IPS-18a (cell line): ENCODE measurements around the gene SEC22C.
"Not testable (repeated sequence)": the region's sequence is repeated elsewhere in the genome, so short reads cannot be mapped to it uniquely, and the experiment has no call there.

Experiments used
- H3K27ac ChIP-seq: one replicate; pipeline ENCODE4 v1.5.1; 2013; ENCODE audit warnings: low read length
- H3K27me3 ChIP-seq: one replicate; pipeline ENCODE4 v1.6.1; 2013; ENCODE audit warnings: mild to moderate bottlenecking, low read length; ENCODE audit not compliant: control insufficient read depth, insufficient read depth
- H3K36me3 ChIP-seq: one replicate; pipeline ENCODE4 v1.6.1; 2013; ENCODE audit warnings: low read depth, low read length; ENCODE audit not compliant: control insufficient read depth
- H3K4me1 ChIP-seq: one replicate; pipeline ENCODE4 v1.6.1; 2013; ENCODE audit warnings: low read depth, low read length; ENCODE audit not compliant: control insufficient read depth
- H3K4me3 ChIP-seq: one replicate; pipeline ENCODE4 v1.5.1; 2013; ENCODE audit warnings: low read length
- H3K9ac ChIP-seq: one replicate; pipeline ENCODE4 v1.6.1; 2013; ENCODE audit warnings: mild to moderate bottlenecking, low read length, moderate library complexity
- H3K9me3 ChIP-seq: one replicate; pipeline ENCODE4 v1.6.1; 2013; ENCODE audit warnings: low read depth, low read length; ENCODE audit not compliant: control insufficient read depth

Gene SEC22C

DNA sequence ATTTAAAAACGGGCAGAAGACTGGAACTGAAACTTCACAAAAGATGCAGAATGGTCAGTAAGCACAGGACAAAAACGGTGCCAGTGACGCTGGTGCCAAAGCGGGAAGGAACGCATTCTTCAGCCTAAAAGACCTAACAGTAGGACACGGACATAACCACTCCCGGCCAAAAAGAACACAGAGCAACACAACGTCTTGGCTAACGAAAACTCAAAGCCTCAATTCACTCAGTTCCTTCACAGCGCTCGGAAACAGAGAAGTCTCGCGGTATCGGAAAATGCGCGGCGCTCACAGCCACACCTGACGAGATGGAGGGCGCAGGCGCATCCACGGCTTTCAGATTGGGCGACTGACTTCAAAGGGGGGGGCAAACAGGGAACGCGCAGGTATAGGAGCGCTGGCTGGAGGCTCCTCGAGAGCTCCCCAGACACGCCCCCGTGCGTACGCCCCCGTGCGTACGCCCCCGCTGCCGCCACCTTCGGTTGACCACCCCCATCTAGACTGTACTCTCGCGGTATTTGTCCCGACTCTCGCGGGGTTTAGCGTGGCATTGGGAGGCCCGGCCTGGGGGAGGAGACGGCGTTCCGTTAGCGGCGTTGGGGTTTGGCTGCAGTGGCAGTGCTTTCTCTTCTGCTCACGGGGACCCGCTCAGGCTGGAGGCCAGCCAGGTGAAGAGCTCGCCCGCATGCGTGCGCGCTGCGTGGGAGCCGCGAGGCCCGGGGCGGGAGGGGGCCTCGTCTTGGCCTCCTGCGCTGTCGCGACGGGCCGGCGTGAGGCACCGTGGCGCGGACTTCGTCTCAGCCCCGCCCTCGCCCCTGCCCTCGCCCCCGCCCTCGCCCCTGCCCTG, 18.6 kb upstream of the SEC22C start, which contains the start of gene NKTR:
TSS of gene NKTR (plus strand) at position 576 of the 847 bp plus-strand sequence. CDS start 321 bp downstream, outside the sequence.
- Histone ChIP-seq H3K36me3 (peaks cover 8% of the 10 kb centered on the region), H3K4me1 (peaks cover 4% of the 10 kb centered on the region), H3K27me3 (no peaks in the 10 kb centered on the region), H3K9ac (peak within 1 kb of the TSS; percentile 93), H3K27ac (peak within 1 kb of the TSS; percentile 86), H3K4me3 (peak within 1 kb of the TSS; percentile 90), H3K9me3 (no peaks in the 10 kb centered on the region)

DNA sequence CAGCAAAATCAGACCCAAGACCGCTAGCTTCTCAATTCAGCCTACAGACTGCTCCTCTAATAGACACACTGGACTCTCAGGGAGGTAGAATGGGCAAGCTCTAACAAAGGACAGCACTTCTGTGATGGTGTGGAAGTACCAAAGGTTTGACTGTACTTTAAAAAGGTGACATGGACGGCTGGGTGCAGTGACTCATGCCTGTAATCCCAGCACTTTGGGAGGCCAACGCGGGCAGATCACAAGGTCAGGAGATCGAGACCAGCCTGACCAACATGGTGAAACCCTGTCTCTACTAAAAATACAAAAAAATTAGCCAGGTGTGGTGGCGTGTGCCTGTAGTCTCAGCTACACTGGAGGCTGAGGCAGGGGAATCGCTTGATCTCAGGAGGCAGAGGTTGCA, 15.3 kb upstream of the SEC22C start:
- not testable (repeated sequence) for H3K9me3 ChIP-seq, H3K27ac ChIP-seq, H3K9ac ChIP-seq, H3K27me3 ChIP-seq, H3K4me3 ChIP-seq
- peaks cover 21% of the 10 kb centered on the region for H3K36me3 ChIP-seq
- peaks cover 19% of the 10 kb centered on the region for H3K4me1 ChIP-seq

- no peaks in the 10 kb centered on the region for H3K9me3 ChIP-seq
- H3K4me3 ChIP-seq = no peak overlapping the region
- no peak overlapping the region for H3K9ac ChIP-seq
- H3K27ac ChIP-seq = no peak overlapping the region
- no peaks in the 10 kb centered on the region for H3K27me3 ChIP-seq
- H3K4me1 ChIP-seq = peaks cover 19% of the 10 kb centered on the region
- peaks cover 21% of the 10 kb centered on the region for H3K36me3 ChIP-seq
These were observed 13.9 kb upstream of the SEC22C start for GRCh38 chr3:42595682-42596081.

DNA sequence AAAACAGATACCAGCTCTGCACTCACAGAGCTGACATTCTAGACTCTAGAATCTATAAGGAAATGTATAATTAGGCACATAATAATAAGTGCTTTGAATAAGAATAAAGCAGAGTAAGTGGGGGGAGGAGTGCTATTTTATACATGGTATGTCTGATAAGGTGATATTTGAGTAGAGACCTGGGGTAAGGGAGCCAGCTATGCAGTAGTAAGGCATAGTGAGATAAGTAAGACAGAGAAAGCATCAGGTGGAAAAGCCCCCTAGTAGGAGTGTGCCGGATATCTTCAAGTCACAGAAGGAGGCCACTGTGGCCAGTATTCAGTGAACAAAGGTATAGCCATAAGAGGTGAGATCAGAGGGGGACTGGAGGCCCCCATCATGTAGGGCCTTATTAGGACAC, 11.9 kb upstream of the SEC22C start:
- Histone ChIP-seq H3K4me1 (peaks cover 20% of the 10 kb centered on the region), H3K27me3 (no peaks in the 10 kb centered on the region), H3K4me3 (peak overlapping the region; percentile 31), H3K9ac (no peak overlapping the region), H3K36me3 (peaks cover 21% of the 10 kb centered on the region), H3K9me3 (no peaks in the 10 kb centered on the region), H3K27ac (no peak overlapping the region)

DNA sequence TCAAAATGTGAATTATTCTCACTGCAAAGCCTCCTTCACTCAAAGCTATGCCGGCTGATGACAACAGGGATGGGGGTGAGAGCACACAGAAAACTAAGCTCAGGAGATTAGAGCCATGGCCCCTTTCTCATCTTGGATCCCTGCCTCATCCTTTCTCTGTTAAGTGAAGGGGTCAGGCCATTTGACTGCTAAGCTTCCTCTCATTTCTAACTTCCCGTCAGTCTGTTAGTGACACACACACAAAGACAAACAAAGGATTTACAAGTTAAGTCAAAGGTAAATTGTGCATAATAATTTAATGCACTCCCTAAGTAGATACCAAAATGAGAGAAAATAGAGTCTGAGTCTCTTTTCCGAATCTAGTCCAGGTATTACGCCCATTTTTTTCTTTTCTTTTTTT, 10.0 kb upstream of the SEC22C start:
- peak overlapping the region; percentile 86 for H3K9ac ChIP-seq
- peaks cover 21% of the 10 kb centered on the region for H3K36me3 ChIP-seq
- H3K4me1 ChIP-seq = peaks cover 20% of the 10 kb centered on the region
- H3K4me3 ChIP-seq = peak overlapping the region; percentile 77
- no peak overlapping the region for H3K27ac ChIP-seq
- H3K27me3 ChIP-seq = no peaks in the 10 kb centered on the region
- no peaks in the 10 kb centered on the region for H3K9me3 ChIP-seq

- no peak overlapping the region for H3K27ac ChIP-seq
- H3K9ac ChIP-seq = peak overlapping the region; percentile 86
- peaks cover 21% of the 10 kb centered on the region for H3K36me3 ChIP-seq
- H3K4me3 ChIP-seq = peak overlapping the region; percentile 77
- H3K9me3 ChIP-seq = no peaks in the 10 kb centered on the region
- H3K4me1 ChIP-seq = peaks cover 20% of the 10 kb centered on the region
- no peaks in the 10 kb centered on the region for H3K27me3 ChIP-seq
These were observed 9.4 kb upstream of the SEC22C start for GRCh38 chr3:42590989-42591756.

- H3K36me3 ChIP-seq = peaks cover 14% of the 10 kb centered on the region
- H3K9ac ChIP-seq = peak overlapping the region; percentile 18
- no peaks in the 10 kb centered on the region for H3K27me3 ChIP-seq
- H3K9me3 ChIP-seq = no peaks in the 10 kb centered on the region
- H3K27ac ChIP-seq = no peak overlapping the region
- peaks cover 17% of the 10 kb centered on the region for H3K4me1 ChIP-seq
- peak overlapping the region; percentile 77 for H3K4me3 ChIP-seq
These were observed 7.8 kb upstream of the SEC22C start for GRCh38 chr3:42589382-42590109.

GRCh38 chr3:42588625-42589024, 6.9 kb upstream of the SEC22C start:
- Histone ChIP-seq H3K4me1 (peaks cover 10% of the 10 kb centered on the region), H3K9me3 (no peaks in the 10 kb centered on the region), H3K27me3 (no peaks in the 10 kb centered on the region), H3K27ac (no peak overlapping the region), H3K4me3 (no peak overlapping the region), H3K9ac (no peak overlapping the region), H3K36me3 (peaks cover 5% of the 10 kb centered on the region)

DNA sequence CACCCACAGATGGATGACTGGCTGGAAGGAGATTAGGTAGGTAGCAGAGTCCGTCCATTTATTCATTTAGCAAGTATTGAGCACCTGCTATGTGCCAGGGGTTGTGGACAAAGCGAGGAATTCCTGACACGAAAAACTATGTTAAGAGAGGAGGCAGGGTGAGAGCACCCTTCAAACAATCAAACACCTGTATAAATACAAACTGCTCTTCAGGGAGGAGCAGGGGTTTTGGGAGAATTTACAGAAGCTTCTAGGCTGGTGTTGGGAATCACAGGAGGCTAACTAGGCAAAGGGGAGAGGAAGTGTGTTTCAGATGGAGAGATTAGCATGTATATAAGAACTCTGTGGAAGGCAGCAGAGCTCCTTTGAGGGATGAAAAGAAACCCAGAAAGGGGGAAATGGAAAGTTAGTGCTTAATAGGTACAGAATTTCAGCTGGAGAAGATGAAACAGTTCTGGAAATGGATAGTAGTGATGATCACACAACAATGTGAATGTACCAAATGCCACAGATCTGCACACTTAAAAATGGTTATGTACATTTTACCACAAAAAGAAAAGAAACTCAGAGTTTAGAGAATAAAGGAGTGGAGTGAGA, 805 bp upstream of the SEC22C start:
- Histone ChIP-seq H3K4me3 (peak overlapping the region; percentile 95), H3K27me3 (no peaks in the 10 kb centered on the region), H3K9me3 (no peaks in the 10 kb centered on the region), H3K36me3 (peaks cover 5% of the 10 kb centered on the region), H3K4me1 (peaks cover 22% of the 10 kb centered on the region), H3K9ac (peak overlapping the region; percentile 88), H3K27ac (peak overlapping the region; percentile 29)

DNA sequence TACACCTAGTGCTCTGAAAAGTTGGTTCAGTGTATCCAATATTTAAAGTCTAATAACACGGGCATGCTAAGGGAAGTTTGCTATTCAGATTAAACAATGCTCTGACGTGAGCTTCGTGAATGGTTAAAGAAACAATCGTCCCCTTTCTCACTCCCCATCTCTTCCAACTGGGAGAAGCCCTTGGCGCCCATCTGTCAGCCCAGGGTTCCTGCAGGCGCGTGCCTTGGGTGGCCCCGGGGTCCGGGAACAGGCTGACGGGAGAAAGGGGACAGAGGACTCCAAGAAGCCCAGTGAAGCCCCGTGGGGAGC, 413 bp downstream of the SEC22C start:
- Histone ChIP-seq H3K4me1 (peaks cover 22% of the 10 kb centered on the region), H3K36me3 (peaks cover 5% of the 10 kb centered on the region)

GRCh38 chr3:42579346-42579745, 2.4 kb downstream of the SEC22C start:
- H3K4me1 ChIP-seq = peaks cover 22% of the 10 kb centered on the region
- not testable (repeated sequence) for H3K36me3 ChIP-seq, H3K9ac ChIP-seq, H3K9me3 ChIP-seq, H3K4me3 ChIP-seq, H3K27ac ChIP-seq, H3K27me3 ChIP-seq

More for the DNA sequence above, 413 bp downstream of the SEC22C start:
- Histone ChIP-seq H3K4me3 (peak overlapping the region; percentile 95), H3K27me3 (no peaks in the 10 kb centered on the region), H3K9me3 (no peaks in the 10 kb centered on the region), H3K9ac (peak overlapping the region; percentile 88), H3K27ac (peak overlapping the region; percentile 87)
